GM23338 (cell line): ENCODE data around the gene KIAA1328. TPM values are rescaled to one million over a fixed set of nuclear protein-coding genes. Genes with fewer than 3 reads are reported as not detected.

Experiments
- ATAC-seq: fragments of 200-7000 bp; cut with Tn5 transposase; 3 replicates; pipeline ENCODE4 v1.9.1; 2020
- DNase-seq: peaks from one replicate; pipeline ENCODE4 v3.0.0-alpha.2; 2015; ENCODE audit warnings: low spot score
- H2AFZ ChIP-seq: fragments of 200-600 bp; sonication (generic); 2 replicates; pipeline ENCODE4 v1.8.0; 2016; ENCODE audit warnings: antibody characterized with exemption, mild to moderate bottlenecking, moderate library complexity
- H3F3A ChIP-seq: fragments of 200-600 bp; sonication (generic); replicated peaks from 2 replicates; pipeline ENCODE4 v1.8.0; 2017; ENCODE audit warnings: antibody characterized with exemption, mixed run types, low read depth
- H3K27ac ChIP-seq: fragments of 200-600 bp; sonication (generic); 2 replicates; pipeline ENCODE4 v1.6.1; 2016; ENCODE audit warnings: low read depth
- H3K27me3 ChIP-seq: fragments of 200-600 bp; sonication (generic); 2 replicates; pipeline ENCODE4 v1.8.0; 2016; ENCODE audit warnings: mild to moderate bottlenecking, mixed run types, moderate library complexity; ENCODE audit not compliant: insufficient read depth
- H3K36me3 ChIP-seq: fragments of 200-600 bp; sonication (generic); 2 replicates; pipeline ENCODE4 v1.8.0; 2016; ENCODE audit warnings: mild to moderate bottlenecking; ENCODE audit not compliant: insufficient read depth
- H3K4me1 ChIP-seq: fragments of 200-600 bp; sonication (generic); 2 replicates; pipeline ENCODE4 v1.8.0; 2016; ENCODE audit warnings: mild to moderate bottlenecking, moderate library complexity; ENCODE audit not compliant: insufficient read depth
- H3K4me2 ChIP-seq: fragments of 200-600 bp; sonication (generic); 2 replicates; pipeline ENCODE4 v1.7.1; 2017; ENCODE audit warnings: mixed run types
- H3K4me3 ChIP-seq: fragments of 200-600 bp; sonication (generic); 2 replicates; pipeline ENCODE4 v1.6.1; 2016; ENCODE audit warnings: mixed run types
- H3K79me2 ChIP-seq: fragments of 200-600 bp; sonication (generic); replicated peaks from 2 replicates; pipeline ENCODE4 v1.8.0; 2017; ENCODE audit warnings: mild to moderate bottlenecking; ENCODE audit not compliant: insufficient read depth
- H3K9me2 ChIP-seq: fragments of 200-600 bp; sonication (generic); 2 replicates; pipeline ENCODE4 v1.8.0; 2017; ENCODE audit not compliant: insufficient read depth
- H4K20me1 ChIP-seq: fragments of 200-600 bp; sonication (generic); replicated peaks from 2 replicates; pipeline ENCODE4 v1.8.0; 2017; ENCODE audit warnings: mild to moderate bottlenecking; ENCODE audit not compliant: insufficient read depth
- H3K27ac Mint-ChIP-seq: 2 replicates; pipeline ENCODE4 v1.8.0; 2020; ENCODE audit warnings: inconsistent platforms, mild to moderate bottlenecking, moderate library complexity, mixed read lengths
- H3K27me3 Mint-ChIP-seq: 3 replicates; pipeline ENCODE4 v1.8.0; 2022; ENCODE audit warnings: low read depth, mild to moderate bottlenecking, moderate library complexity, mixed read lengths, inconsistent platforms; ENCODE audit not compliant: insufficient read depth, poor library complexity
- H3K36me3 Mint-ChIP-seq: 3 replicates; pipeline ENCODE4 v1.8.0; 2021; ENCODE audit warnings: low read depth, mild to moderate bottlenecking, inconsistent platforms, moderate library complexity, mixed read lengths
- H3K4me1 Mint-ChIP-seq: 3 replicates; pipeline ENCODE4 v1.8.0; 2020; ENCODE audit warnings: mild to moderate bottlenecking, inconsistent platforms, mixed read lengths
- H3K4me3 Mint-ChIP-seq: 3 replicates; pipeline ENCODE4 v1.8.0; 2021; ENCODE audit warnings: moderate library complexity, mild to moderate bottlenecking, inconsistent platforms, mixed read lengths
- H3K9me3 Mint-ChIP-seq: 3 replicates; pipeline ENCODE4 v1.8.0; 2020; ENCODE audit warnings: moderate library complexity, mild to moderate bottlenecking, inconsistent platforms, mixed read lengths
- CREB1 ChIP-seq: fragments of 250-450 bp; sonication (Bioruptor Pico); IDR thresholded peaks from 2 replicates; pipeline ENCODE4 v1.5.0; 2020; ENCODE audit warnings: low read depth, mild to moderate bottlenecking, moderate library complexity
- EZH2 ChIP-seq: fragments of 200-600 bp; sonication (generic); IDR thresholded peaks from one replicate; pipeline ENCODE4 v1.8.0; 2017; ENCODE audit warnings: antibody characterized with exemption, mild to moderate bottlenecking, low read depth; ENCODE audit not compliant: unreplicated experiment
- EZH2phosphoT487 ChIP-seq: fragments of 200-600 bp; sonication (generic); IDR thresholded peaks from one replicate; pipeline ENCODE4 v1.8.1; 2018; ENCODE audit warnings: antibody characterized with exemption; ENCODE audit not compliant: unreplicated experiment
- JUNB ChIP-seq: IDR thresholded peaks from one replicate; pipeline ENCODE4 v1.6.1; 2016; ENCODE audit warnings: antibody characterized with exemption; ENCODE audit not compliant: unreplicated experiment
- NANOG ChIP-seq: IDR thresholded peaks from 2 replicates; pipeline ENCODE4 v1.6.1; 2016; ENCODE audit warnings: antibody characterized with exemption, borderline replicate concordance
- POLR2AphosphoS5 ChIP-seq: IDR thresholded peaks from 2 replicates; pipeline ENCODE4 v1.6.1; 2016; ENCODE audit warnings: antibody characterized with exemption, low read depth
- STAT1 ChIP-seq: IDR thresholded peaks from one replicate; pipeline ENCODE4 v1.6.1; 2016; ENCODE audit warnings: antibody characterized with exemption; ENCODE audit not compliant: unreplicated experiment
- ZNF114 ChIP-seq: fragments of 250-450 bp; sonication (Bioruptor Pico); IDR thresholded peaks from 2 replicates; pipeline ENCODE4 v1.5.0; 2020; ENCODE audit warnings: mild to moderate bottlenecking, moderate library complexity
- ZNF331 ChIP-seq: fragments of 250-450 bp; sonication (Bioruptor Pico); IDR thresholded peaks from 2 replicates; pipeline ENCODE4 v1.5.0; 2020; ENCODE audit warnings: low read depth, mild to moderate bottlenecking, moderate library complexity
- polyA plus RNA-seq: library from polyadenylated mRNA; unstranded; fragments of >200 nt; fragmentation: Nextera tagmentation; extraction: Ambion mirVana; gene quantifications from 2 replicates; pipeline ENCODE4 v1.2.1, GENCODE V29; 2016
- total RNA-seq: library from RNA; depleted of rRNA; stranded (reverse); fragments of >200 nt; shearing (Covaris generic); gene quantifications from 2 replicates; pipeline ENCODE4 v1.2.3, GENCODE V29; 2014
- TF ChIP-seq, protein P1 (sequence below), 2 experiments: fragments of 200-600 bp in 1 of 2; sonication (generic) in 1 of 2; conservative IDR thresholded peaks; 2 replicates each; pipeline versions ENCODE4 v1.5.1 to v1.6.1; 2016 to 2017; ENCODE audit warnings: antibody characterized with exemption in 2 of 2, low read depth in 2 of 2, mild to moderate bottlenecking in 2 of 2, moderate library complexity in 1 of 2
- TF ChIP-seq, protein P2 (sequence below): IDR thresholded peaks from one replicate; pipeline ENCODE4 v1.6.1; 2018; ENCODE audit warnings: antibody characterized with exemption; ENCODE audit not compliant: unreplicated experiment
- TF ChIP-seq, protein P3 (sequence below): IDR thresholded peaks from 2 replicates; pipeline ENCODE4 v1.6.1; 2016; ENCODE audit warnings: antibody characterized with exemption

The KIAA1328 gene
- total and polyA plus RNA-seq, 2 experiments from 2014 or later = 5.2 to 8.4 TPM

DNA sequence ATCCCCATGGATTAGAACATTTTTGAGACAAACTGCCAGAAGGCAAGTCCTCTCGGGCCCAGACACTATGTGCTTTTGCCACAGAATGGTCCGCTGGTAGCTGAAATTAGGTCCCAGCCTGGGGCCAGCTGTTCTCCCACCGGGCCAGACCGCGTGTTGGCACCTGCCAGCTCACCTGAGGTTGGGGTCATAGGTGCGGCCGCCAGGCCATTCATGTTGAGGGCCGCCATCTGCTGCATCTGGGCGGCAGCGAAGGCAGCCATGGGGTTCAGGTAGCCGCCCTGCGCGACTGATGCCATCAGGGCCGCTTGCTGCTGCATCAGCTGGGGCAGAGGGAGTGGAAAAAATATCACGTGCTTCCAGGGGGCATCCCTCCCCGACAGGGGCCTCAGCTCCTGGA lies 443.9 kb downstream of the KIAA1328 start (continued):
- TF ChIP-seq ZNF114 (CRISPR knock-in tag) (no peak), NANOG (no peak), JUNB (no peak), CREB1 (no peak), EZH2 (no peak), EZH2phosphoT487 (no peak), ZNF331 (no peak), STAT1 (no peak)
- TF ChIP-seq, protein P1, sequence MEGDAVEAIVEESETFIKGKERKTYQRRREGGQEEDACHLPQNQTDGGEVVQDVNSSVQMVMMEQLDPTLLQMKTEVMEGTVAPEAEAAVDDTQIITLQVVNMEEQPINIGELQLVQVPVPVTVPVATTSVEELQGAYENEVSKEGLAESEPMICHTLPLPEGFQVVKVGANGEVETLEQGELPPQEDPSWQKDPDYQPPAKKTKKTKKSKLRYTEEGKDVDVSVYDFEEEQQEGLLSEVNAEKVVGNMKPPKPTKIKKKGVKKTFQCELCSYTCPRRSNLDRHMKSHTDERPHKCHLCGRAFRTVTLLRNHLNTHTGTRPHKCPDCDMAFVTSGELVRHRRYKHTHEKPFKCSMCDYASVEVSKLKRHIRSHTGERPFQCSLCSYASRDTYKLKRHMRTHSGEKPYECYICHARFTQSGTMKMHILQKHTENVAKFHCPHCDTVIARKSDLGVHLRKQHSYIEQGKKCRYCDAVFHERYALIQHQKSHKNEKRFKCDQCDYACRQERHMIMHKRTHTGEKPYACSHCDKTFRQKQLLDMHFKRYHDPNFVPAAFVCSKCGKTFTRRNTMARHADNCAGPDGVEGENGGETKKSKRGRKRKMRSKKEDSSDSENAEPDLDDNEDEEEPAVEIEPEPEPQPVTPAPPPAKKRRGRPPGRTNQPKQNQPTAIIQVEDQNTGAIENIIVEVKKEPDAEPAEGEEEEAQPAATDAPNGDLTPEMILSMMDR (conservative IDR thresholded peaks at IDR 0.05; ENCODE audit: low read depth in 2 of 2) = no peak
- TF ChIP-seq, protein P2, sequence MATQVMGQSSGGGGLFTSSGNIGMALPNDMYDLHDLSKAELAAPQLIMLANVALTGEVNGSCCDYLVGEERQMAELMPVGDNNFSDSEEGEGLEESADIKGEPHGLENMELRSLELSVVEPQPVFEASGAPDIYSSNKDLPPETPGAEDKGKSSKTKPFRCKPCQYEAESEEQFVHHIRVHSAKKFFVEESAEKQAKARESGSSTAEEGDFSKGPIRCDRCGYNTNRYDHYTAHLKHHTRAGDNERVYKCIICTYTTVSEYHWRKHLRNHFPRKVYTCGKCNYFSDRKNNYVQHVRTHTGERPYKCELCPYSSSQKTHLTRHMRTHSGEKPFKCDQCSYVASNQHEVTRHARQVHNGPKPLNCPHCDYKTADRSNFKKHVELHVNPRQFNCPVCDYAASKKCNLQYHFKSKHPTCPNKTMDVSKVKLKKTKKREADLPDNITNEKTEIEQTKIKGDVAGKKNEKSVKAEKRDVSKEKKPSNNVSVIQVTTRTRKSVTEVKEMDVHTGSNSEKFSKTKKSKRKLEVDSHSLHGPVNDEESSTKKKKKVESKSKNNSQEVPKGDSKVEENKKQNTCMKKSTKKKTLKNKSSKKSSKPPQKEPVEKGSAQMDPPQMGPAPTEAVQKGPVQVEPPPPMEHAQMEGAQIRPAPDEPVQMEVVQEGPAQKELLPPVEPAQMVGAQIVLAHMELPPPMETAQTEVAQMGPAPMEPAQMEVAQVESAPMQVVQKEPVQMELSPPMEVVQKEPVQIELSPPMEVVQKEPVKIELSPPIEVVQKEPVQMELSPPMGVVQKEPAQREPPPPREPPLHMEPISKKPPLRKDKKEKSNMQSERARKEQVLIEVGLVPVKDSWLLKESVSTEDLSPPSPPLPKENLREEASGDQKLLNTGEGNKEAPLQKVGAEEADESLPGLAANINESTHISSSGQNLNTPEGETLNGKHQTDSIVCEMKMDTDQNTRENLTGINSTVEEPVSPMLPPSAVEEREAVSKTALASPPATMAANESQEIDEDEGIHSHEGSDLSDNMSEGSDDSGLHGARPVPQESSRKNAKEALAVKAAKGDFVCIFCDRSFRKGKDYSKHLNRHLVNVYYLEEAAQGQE = no peak
- TF ChIP-seq, protein P3, sequence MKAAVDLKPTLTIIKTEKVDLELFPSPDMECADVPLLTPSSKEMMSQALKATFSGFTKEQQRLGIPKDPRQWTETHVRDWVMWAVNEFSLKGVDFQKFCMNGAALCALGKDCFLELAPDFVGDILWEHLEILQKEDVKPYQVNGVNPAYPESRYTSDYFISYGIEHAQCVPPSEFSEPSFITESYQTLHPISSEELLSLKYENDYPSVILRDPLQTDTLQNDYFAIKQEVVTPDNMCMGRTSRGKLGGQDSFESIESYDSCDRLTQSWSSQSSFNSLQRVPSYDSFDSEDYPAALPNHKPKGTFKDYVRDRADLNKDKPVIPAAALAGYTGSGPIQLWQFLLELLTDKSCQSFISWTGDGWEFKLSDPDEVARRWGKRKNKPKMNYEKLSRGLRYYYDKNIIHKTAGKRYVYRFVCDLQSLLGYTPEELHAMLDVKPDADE = no peak

DNA sequence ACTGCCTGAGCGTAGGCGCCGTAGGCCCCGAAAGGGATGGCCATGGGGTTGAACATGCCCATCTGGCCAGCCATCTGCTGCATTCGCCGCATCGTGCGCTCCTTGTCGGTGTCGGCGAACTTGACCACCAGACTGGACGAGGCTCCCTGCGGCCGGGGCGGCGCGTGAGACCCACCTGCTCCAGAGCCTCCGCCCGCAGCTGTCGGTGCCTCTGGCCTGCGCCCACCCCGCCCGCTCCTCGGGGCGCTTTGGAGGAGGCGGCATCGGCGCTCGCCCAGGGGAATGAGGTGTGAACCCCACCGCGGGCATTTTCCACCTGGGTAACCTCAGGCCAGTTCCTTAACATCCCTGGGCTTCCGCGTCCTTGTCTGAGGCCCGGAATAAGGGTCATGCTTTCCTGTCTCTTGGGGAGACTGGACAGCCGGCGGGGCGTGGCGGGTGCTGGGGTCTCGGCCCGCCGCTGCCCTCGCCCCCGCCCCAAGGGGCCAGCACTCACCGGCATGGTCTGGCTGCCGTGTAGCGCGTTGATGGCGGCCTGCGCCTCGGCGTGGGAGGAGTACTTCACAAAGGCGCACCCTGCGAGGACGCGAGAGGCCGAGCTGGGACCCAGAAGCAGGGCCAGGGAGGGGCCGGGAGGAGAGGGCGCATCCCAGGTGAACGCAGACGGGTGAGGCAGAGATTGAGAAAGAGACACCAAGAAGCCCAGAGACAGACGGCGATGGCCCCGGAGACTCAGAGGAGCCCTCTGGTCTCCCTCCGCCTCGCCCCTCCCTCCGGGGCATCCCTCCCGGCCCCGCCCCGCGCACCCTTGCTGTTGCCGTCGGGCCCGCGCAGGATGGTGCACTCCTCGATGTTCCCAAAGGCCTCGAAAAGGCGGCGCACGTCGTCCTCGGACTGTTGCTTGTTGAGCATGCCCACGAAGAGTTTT lies 445.6 kb downstream of the KIAA1328 start:
- Mint-ChIP-seq H3K36me3 (no peaks in the 10 kb centered on the region), H3K9me3 (no peaks in the 10 kb centered on the region; the same call in 2 of the 3 replicates), H3K27me3 (peaks cover 23% of the 10 kb centered on the region), H3K4me1 (peaks cover 15% of the 10 kb centered on the region), H3K4me3 (no peak overlapping the region), H3K27ac (no peak overlapping the region)
- TF ChIP-seq EZH2phosphoT487 (no peak), STAT1 (no peak), ZNF331 (no peak), ZNF114 (CRISPR knock-in tag) (no peak), EZH2 (no peak), POLR2AphosphoS5 (no peak)
- TF ChIP-seq, protein P1 (conservative IDR thresholded peaks at IDR 0.05; ENCODE audit: low read depth in 2 of 2) = no peak
- TF ChIP-seq, protein P3 = no peak
- Histone ChIP-seq H3F3A (no peaks in the 10 kb centered on the region), H3K4me1 (no peaks in the 10 kb centered on the region), H2AFZ (no peak overlapping the region), H3K4me3 (0 out of 2 replicates have a peak overlapping the region, but pooled peaks have one; percentile 26), H3K36me3 (no peaks in the 10 kb centered on the region), H3K79me2 (no peaks in the 10 kb centered on the region), H3K27ac (no peak overlapping the region), H3K27me3 (no peaks in the 10 kb centered on the region), H3K4me2 (no peak overlapping the region), H4K20me1 (peaks cover 7% of the 10 kb centered on the region), H3K9me2 (no peaks in the 10 kb centered on the region)
- ATAC-seq (peak; percentile 34), DNase-seq (no peak)
